Cardiac muscle cell (in vitro differentiated cells and primary cell): ENCODE results near the gene COL19A1. TPM values are rescaled to one million over a fixed set of nuclear protein-coding genes. Genes with fewer than 3 reads are reported as not detected.
"Not testable (repeated sequence)": the region's sequence is repeated elsewhere in the genome, so short reads cannot be mapped to it uniquely, and the experiment has no call there.

ENCODE experiments used
- DNase-seq, 2 donors: peaks; one replicate each; pipeline versions ENCODE4 v3.0.0 to v3.0.0-alpha.2; 2010 to 2017; ENCODE audit warnings: low read depth in 1 of 2, low spot score in 1 of 2
- H3K27ac ChIP-seq: fragments of 200-600 bp; sonication (generic); 2 replicates; pipeline ENCODE4 v1.5.1; 2016
- H3K27me3 ChIP-seq: fragments of 200-600 bp; sonication (generic); 2 replicates; pipeline ENCODE4 v1.6.0; 2016; ENCODE audit warnings: control low read depth
- H3K36me3 ChIP-seq: fragments of 200-600 bp; sonication (generic); 2 replicates; pipeline ENCODE4 v1.5.1; 2016; ENCODE audit warnings: control low read depth
- H3K4me1 ChIP-seq: fragments of 200-600 bp; sonication (generic); 2 replicates; pipeline ENCODE4 v1.8.1; 2017; ENCODE audit warnings: low read depth, mild to moderate bottlenecking, mixed run types
- H3K4me3 ChIP-seq: fragments of 200-600 bp; sonication (generic); 2 replicates; pipeline ENCODE4 v1.5.1; 2016; ENCODE audit warnings: mild to moderate bottlenecking
- H3K9me3 ChIP-seq: fragments of 200-600 bp; sonication (generic); 2 replicates; pipeline ENCODE4 v1.5.1; 2017; ENCODE audit warnings: low read depth, mild to moderate bottlenecking, control low read depth
- CTCF ChIP-seq: IDR thresholded peaks from 2 replicates; pipeline ENCODE4 v1.5.1; 2012; ENCODE audit warnings: low read depth, mild to moderate bottlenecking, low read length
- polyA plus RNA-seq: library from polyadenylated mRNA; unstranded; fragments of >200 nt; fragmentation: Nextera tagmentation; extraction: Ambion mirVana; gene quantifications from 2 replicates; pipeline ENCODE4 v1.2.1, GENCODE V29; 2016
- total RNA-seq: library from RNA; depleted of rRNA; stranded (reverse); fragments of >200 nt; gene quantifications from 2 replicates; pipeline ENCODE4 v1.2.3, GENCODE V29; 2016

Gene COL19A1
- total and polyA plus RNA-seq, 2 experiments from 2014 or later = 0.10 to 0.27 TPM

GRCh38 chr6:69988458-69989126, 122.2 kb downstream of the COL19A1 start:
- no peak for DNase-seq
- no peak overlapping the region for H3K27ac ChIP-seq
- no peak overlapping the region for H3K4me3 ChIP-seq
- H3K9me3 ChIP-seq = no peaks in the 10 kb centered on the region
- no peaks in the 10 kb centered on the region for H3K4me1 ChIP-seq
- H3K36me3 ChIP-seq = no peaks in the 10 kb centered on the region
- H3K27me3 ChIP-seq = no peaks in the 10 kb centered on the region
- no peak for TF ChIP-seq CTCF

GRCh38 chr6:69994251-69994650, 127.9 kb downstream of the COL19A1 start:
- H3K4me1 ChIP-seq = no peaks in the 10 kb centered on the region
- DNase-seq = no peak

GRCh38 chr6:70008189-70008588, 141.8 kb downstream of the COL19A1 start:
- DNase-seq = no peak

More at GRCh38 chr6:69994251-69994650, 127.9 kb downstream of the COL19A1 start:
- Histone ChIP-seq H3K9me3 (no peaks in the 10 kb centered on the region), H3K27ac (no peak overlapping the region), H3K4me3 (no peak overlapping the region), H3K27me3 (no peaks in the 10 kb centered on the region), H3K36me3 (no peaks in the 10 kb centered on the region)
- TF ChIP-seq CTCF = no peak

GRCh38 chr6:70010339-70010738, 144.0 kb downstream of the COL19A1 start:
- H3K9me3 ChIP-seq, H3K4me1 ChIP-seq, H3K27ac ChIP-seq, H3K36me3 ChIP-seq, DNase-seq, H3K4me3 ChIP-seq, H3K27me3 ChIP-seq: not testable (repeated sequence)

More at GRCh38 chr6:70008189-70008588, 141.8 kb downstream of the COL19A1 start:
- H3K36me3 ChIP-seq = no peaks in the 10 kb centered on the region
- no peaks in the 10 kb centered on the region for H3K9me3 ChIP-seq
- no peaks in the 10 kb centered on the region for H3K4me1 ChIP-seq
- no peak overlapping the region for H3K27ac ChIP-seq
- H3K27me3 ChIP-seq = no peaks in the 10 kb centered on the region
- TF ChIP-seq CTCF = no peak
- no peak overlapping the region for H3K4me3 ChIP-seq

- not testable (repeated sequence) for H3K36me3 ChIP-seq, DNase-seq, H3K4me3 ChIP-seq, H3K27me3 ChIP-seq, H3K4me1 ChIP-seq, H3K9me3 ChIP-seq, H3K27ac ChIP-seq
Measured at GRCh38 chr6:70023201-70023600, 156.8 kb downstream of the COL19A1 start.

GRCh38 chr6:70028246-70028645, 161.9 kb downstream of the COL19A1 start:
- no peak for DNase-seq
- no peaks in the 10 kb centered on the region for H3K36me3 ChIP-seq
- no peak overlapping the region for H3K27ac ChIP-seq
- H3K4me3 ChIP-seq = no peak overlapping the region
- no peak for TF ChIP-seq CTCF
- no peaks in the 10 kb centered on the region for H3K4me1 ChIP-seq
- H3K9me3 ChIP-seq = no peaks in the 10 kb centered on the region
- no peaks in the 10 kb centered on the region for H3K27me3 ChIP-seq
